Prostate gland (tissue), 2 donors: ENCODE results near the gene MLLT11.

Experiments used
- POLR2A ChIP-seq: fragments of 450-650 bp; IDR thresholded peaks from one replicate; pipeline ENCODE4 v1.6.1; 2016; ENCODE audit warnings: antibody characterized with exemption, mild to moderate bottlenecking
- POLR2AphosphoS5 ChIP-seq: sonication (generic); formaldehyde crosslinking; IDR thresholded peaks from one replicate; pipeline ENCODE4 v1.6.1; 2017; ENCODE audit warnings: antibody characterized with exemption
- TF ChIP-seq, protein P1 (sequence below), 4 experiments: fragments of 200-600 bp in 2 of 4; fragments of 450-650 bp in 2 of 4; sonication (generic) in 2 of 4; IDR thresholded peaks; 1 replicate in 3 of 4; 2 replicates in 1 of 4; pipeline ENCODE4 v1.5.1; 2016 to 2019; ENCODE audit warnings: antibody characterized with exemption in 4 of 4, mild to moderate bottlenecking in 2 of 4, moderate library complexity in 2 of 4

DNA sequence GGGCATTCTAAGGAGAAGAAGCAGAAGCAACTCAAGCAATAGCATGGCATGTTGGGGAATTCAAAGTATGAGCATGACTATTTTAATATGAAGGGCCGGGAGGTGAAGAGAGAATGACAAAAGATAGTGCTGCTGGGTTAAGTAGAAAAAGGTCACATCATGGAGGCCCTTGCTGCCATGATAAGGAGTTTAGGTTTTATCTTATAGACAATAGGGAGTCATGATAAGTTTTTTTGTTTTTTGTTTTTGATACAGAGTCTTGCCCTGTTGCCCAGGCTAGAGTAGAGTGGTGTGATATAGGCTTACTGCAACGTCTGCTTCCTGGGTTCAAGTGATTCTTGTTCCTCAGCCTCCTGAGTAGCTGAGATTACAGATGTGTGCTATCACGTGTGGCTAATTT is 20.7 kb upstream of the MLLT11 start:
- no peak for TF ChIP-seq POLR2AphosphoS5
- TF ChIP-seq POLR2A: no peak
- TF ChIP-seq, protein P1, sequence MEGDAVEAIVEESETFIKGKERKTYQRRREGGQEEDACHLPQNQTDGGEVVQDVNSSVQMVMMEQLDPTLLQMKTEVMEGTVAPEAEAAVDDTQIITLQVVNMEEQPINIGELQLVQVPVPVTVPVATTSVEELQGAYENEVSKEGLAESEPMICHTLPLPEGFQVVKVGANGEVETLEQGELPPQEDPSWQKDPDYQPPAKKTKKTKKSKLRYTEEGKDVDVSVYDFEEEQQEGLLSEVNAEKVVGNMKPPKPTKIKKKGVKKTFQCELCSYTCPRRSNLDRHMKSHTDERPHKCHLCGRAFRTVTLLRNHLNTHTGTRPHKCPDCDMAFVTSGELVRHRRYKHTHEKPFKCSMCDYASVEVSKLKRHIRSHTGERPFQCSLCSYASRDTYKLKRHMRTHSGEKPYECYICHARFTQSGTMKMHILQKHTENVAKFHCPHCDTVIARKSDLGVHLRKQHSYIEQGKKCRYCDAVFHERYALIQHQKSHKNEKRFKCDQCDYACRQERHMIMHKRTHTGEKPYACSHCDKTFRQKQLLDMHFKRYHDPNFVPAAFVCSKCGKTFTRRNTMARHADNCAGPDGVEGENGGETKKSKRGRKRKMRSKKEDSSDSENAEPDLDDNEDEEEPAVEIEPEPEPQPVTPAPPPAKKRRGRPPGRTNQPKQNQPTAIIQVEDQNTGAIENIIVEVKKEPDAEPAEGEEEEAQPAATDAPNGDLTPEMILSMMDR (IDR thresholded peaks at IDR 0.05): no peak
